Sigmoid colon (tissue), 4 donors: Measurements from ENCODE around the gene PIK3R6.

ENCODE experiments used
- POLR2A ChIP-seq, 2 donors: fragments of 450-650 bp; IDR thresholded peaks; one replicate each; pipeline ENCODE4 v1.6.1; 2016; ENCODE audit warnings: antibody characterized with exemption in 2 of 2, mild to moderate bottlenecking in 2 of 2, moderate library complexity in 2 of 2
- POLR2AphosphoS5 ChIP-seq, 4 donors: sonication (generic); formaldehyde crosslinking; IDR thresholded peaks; one replicate each; pipeline ENCODE4 v1.6.1; 2017; ENCODE audit warnings: antibody characterized with exemption in 4 of 4
- TF ChIP-seq, protein P1 (sequence below), 4 experiments: fragments of 450-650 bp in 3 of 4; fragments of 200-600 bp in 1 of 4; IDR thresholded peaks; one replicate each; pipeline ENCODE4 v1.5.1; 2016 to 2019; ENCODE audit warnings: antibody characterized with exemption in 4 of 4, mild to moderate bottlenecking in 3 of 4, moderate library complexity in 2 of 4

DNA sequence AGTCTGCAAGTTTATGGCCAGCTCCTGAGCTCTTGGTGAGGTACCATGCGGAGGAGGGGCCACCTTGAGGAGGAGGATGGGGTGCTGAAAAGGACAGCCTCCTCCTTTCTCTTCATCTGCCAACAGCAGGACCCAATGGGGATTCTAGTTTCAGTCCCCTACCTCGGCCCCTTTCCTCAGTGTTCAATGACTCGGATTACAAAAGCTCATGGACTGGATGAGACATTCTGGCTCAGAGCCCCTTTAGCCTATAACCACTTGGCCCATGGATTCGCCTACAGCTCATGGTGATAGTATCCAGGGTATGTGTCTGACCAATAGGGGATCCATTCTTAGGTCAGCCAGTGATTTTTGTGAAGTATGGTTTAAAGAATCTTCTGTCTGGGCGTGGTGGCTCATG, 8.5 kb upstream of the PIK3R6 start:
- no peak for TF ChIP-seq POLR2AphosphoS5 (IDR thresholded peaks at IDR 0.05)
- TF ChIP-seq, protein P1, sequence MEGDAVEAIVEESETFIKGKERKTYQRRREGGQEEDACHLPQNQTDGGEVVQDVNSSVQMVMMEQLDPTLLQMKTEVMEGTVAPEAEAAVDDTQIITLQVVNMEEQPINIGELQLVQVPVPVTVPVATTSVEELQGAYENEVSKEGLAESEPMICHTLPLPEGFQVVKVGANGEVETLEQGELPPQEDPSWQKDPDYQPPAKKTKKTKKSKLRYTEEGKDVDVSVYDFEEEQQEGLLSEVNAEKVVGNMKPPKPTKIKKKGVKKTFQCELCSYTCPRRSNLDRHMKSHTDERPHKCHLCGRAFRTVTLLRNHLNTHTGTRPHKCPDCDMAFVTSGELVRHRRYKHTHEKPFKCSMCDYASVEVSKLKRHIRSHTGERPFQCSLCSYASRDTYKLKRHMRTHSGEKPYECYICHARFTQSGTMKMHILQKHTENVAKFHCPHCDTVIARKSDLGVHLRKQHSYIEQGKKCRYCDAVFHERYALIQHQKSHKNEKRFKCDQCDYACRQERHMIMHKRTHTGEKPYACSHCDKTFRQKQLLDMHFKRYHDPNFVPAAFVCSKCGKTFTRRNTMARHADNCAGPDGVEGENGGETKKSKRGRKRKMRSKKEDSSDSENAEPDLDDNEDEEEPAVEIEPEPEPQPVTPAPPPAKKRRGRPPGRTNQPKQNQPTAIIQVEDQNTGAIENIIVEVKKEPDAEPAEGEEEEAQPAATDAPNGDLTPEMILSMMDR (IDR thresholded peaks at IDR 0.05) = no peak
- no peak for TF ChIP-seq POLR2A (IDR thresholded peaks at IDR 0.05)
